ENCODE measurements around the gene TAS2R41. TPM values are rescaled to one million over a fixed set of nuclear protein-coding genes. Genes with fewer than 3 reads are reported as not detected.

TAS2R41 gene
- total RNA-seq, 5 donors from 2014 or later (not counting 1 experiment from before 2014, with no cell fraction given), result 0.28 to 2.5 (median 0.93) TPM

GRCh38 chr7:143499743-143500348, 22.2 kb downstream of the TAS2R41 start:
- no peak for DNase-seq
- 88% methylated on average over 6 of the region's 8 CpGs for WGBS (ENCODE audit: insufficient coverage)
- Histone ChIP-seq H3K27me3 (replicated peaks in 1 of 2; ENCODE audit: control insufficient read depth in 2 of 2, extremely low read depth in 1 of 2, insufficient read depth in 2 of 2, low read length in 1 of 2) (no peaks in the 10 kb centered on the region), H3K4me3 (ENCODE audit: control insufficient read depth in 1 of 2, extremely low read depth in 1 of 2, low read length in 1 of 2) (no peak overlapping the region), H3K9me3 (no peaks in the 10 kb centered on the region), H3K36me3 (ENCODE audit: control insufficient read depth in 2 of 2, extremely low read depth in 1 of 2, insufficient read depth in 1 of 2, low read length in 1 of 2) (no peaks in the 10 kb centered on the region), H3K27ac (ENCODE audit: low read length) (no peak overlapping the region), H3K4me1 (ENCODE audit: control insufficient read depth in 1 of 2, extremely low read depth in 1 of 2, insufficient read depth in 2 of 2, low read length in 2 of 2) (no peaks in the 10 kb centered on the region)
- H3K9me3 Mint-ChIP-seq, result no peaks in the 10 kb centered on the region
- ATAC-seq (replicated peaks in 1 of 4), result no peak
- no peak overlapping the region for H3K4me3 Mint-ChIP-seq
- POLR2A ChIA-PET, result no interaction called here
- H3K27ac Mint-ChIP-seq, result no peak overlapping the region
- H3K27me3 Mint-ChIP-seq, result no peaks in the 10 kb centered on the region
- CTCF ChIA-PET, result interaction anchor here in 1 of 2 donors (0.7 kb wide), 1 partner anchor 204 kb away, joined by 3 read pairs; no protein-coding TSS in a partner anchor
- H3K36me3 Mint-ChIP-seq, result peaks cover 33% of the 10 kb centered on the region
- no peaks in the 10 kb centered on the region for H3K4me1 Mint-ChIP-seq

GRCh38 chr7:143503261-143503660, 25.6 kb downstream of the TAS2R41 start:
- Mint-ChIP-seq H3K27me3 (no peaks in the 10 kb centered on the region), H3K36me3 (peaks cover 26% of the 10 kb centered on the region), H3K27ac (no peak overlapping the region), H3K4me1 (no peaks in the 10 kb centered on the region), H3K9me3 (no peaks in the 10 kb centered on the region), H3K4me3 (no peak overlapping the region)
- Histone ChIP-seq H3K4me3 (ENCODE audit: control insufficient read depth in 1 of 2, extremely low read depth in 1 of 2, low read length in 1 of 2) (no peak overlapping the region), H3K27ac (ENCODE audit: low read length) (no peak overlapping the region), H3K27me3 (replicated peaks in 1 of 2; ENCODE audit: control insufficient read depth in 2 of 2, extremely low read depth in 1 of 2, insufficient read depth in 2 of 2, low read length in 1 of 2) (no peaks in the 10 kb centered on the region), H3K9me3 (no peaks in the 10 kb centered on the region), H3K36me3 (ENCODE audit: control insufficient read depth in 2 of 2, extremely low read depth in 1 of 2, insufficient read depth in 1 of 2, low read length in 1 of 2) (no peaks in the 10 kb centered on the region), H3K4me1 (ENCODE audit: control insufficient read depth in 1 of 2, extremely low read depth in 1 of 2, insufficient read depth in 2 of 2, low read length in 2 of 2) (no peaks in the 10 kb centered on the region)
- ChIA-PET POLR2A (no interaction called here), CTCF (interaction anchor here (0.6 to 0.7 kb wide), 2 partner anchors 10 to 14 kb away, joined by 3 to 4 read pairs; no protein-coding TSS in a partner anchor)
- no peak for DNase-seq
- no peak for ATAC-seq (replicated peaks in 1 of 4)
- no CpG with 5 or more reads among the region's 2 CpGs for WGBS (ENCODE audit: insufficient coverage)

- no peak for ATAC-seq (replicated peaks in 1 of 4)
- POLR2A ChIA-PET, result no interaction called here
- H3K4me3 Mint-ChIP-seq, result no peak overlapping the region
Measured at GRCh38 chr7:143504215-143504936, 26.7 kb downstream of the TAS2R41 start.

GRCh38 chr7:143504937-143505297, 27.2 kb downstream of the TAS2R41 start:
- no peak overlapping the region for H3K27ac ChIP-seq (ENCODE audit: low read length)
- H3K4me3 ChIP-seq (ENCODE audit: control insufficient read depth in 1 of 2, extremely low read depth in 1 of 2, low read length in 1 of 2), result no peak overlapping the region
- no peaks in the 10 kb centered on the region for H3K9me3 ChIP-seq
- H3K4me3 Mint-ChIP-seq, result no peak overlapping the region
- H3K27me3 Mint-ChIP-seq, result no peaks in the 10 kb centered on the region
- DNase-seq (no peak), ATAC-seq (replicated peaks in 1 of 4) (no peak)
- H3K27me3 ChIP-seq (replicated peaks in 1 of 2; ENCODE audit: control insufficient read depth in 2 of 2, extremely low read depth in 1 of 2, insufficient read depth in 2 of 2, low read length in 1 of 2), result no peaks in the 10 kb centered on the region
- ChIA-PET POLR2A (no interaction called here), CTCF (interaction anchor here in 1 of 2 donors (0.7 kb wide), 1 partner anchor 265 kb away, joined by 3 read pairs; no protein-coding TSS in a partner anchor)
- no peaks in the 10 kb centered on the region for H3K4me1 ChIP-seq (ENCODE audit: control insufficient read depth in 1 of 2, extremely low read depth in 1 of 2, insufficient read depth in 2 of 2, low read length in 2 of 2)
- no peaks in the 10 kb centered on the region for H3K4me1 Mint-ChIP-seq
- no peak overlapping the region for H3K27ac Mint-ChIP-seq
- H3K9me3 Mint-ChIP-seq, result no peaks in the 10 kb centered on the region
- no peaks in the 10 kb centered on the region for H3K36me3 ChIP-seq (ENCODE audit: control insufficient read depth in 2 of 2, extremely low read depth in 1 of 2, insufficient read depth in 1 of 2, low read length in 1 of 2)
- peaks cover 23% of the 10 kb centered on the region for H3K36me3 Mint-ChIP-seq

More at GRCh38 chr7:143504215-143504936, 26.7 kb downstream of the TAS2R41 start:
- WGBS (ENCODE audit: insufficient coverage), result 100% methylated on average over 2 of the region's 5 CpGs
- Histone ChIP-seq H3K9me3 (no peaks in the 10 kb centered on the region), H3K4me1 (ENCODE audit: control insufficient read depth in 1 of 2, extremely low read depth in 1 of 2, insufficient read depth in 2 of 2, low read length in 2 of 2) (no peaks in the 10 kb centered on the region), H3K27ac (ENCODE audit: low read length) (no peak overlapping the region), H3K27me3 (replicated peaks in 1 of 2; ENCODE audit: control insufficient read depth in 2 of 2, extremely low read depth in 1 of 2, insufficient read depth in 2 of 2, low read length in 1 of 2) (no peaks in the 10 kb centered on the region), H3K4me3 (ENCODE audit: control insufficient read depth in 1 of 2, extremely low read depth in 1 of 2, low read length in 1 of 2) (no peak overlapping the region), H3K36me3 (ENCODE audit: control insufficient read depth in 2 of 2, extremely low read depth in 1 of 2, insufficient read depth in 1 of 2, low read length in 1 of 2) (no peaks in the 10 kb centered on the region)
- Mint-ChIP-seq H3K9me3 (no peaks in the 10 kb centered on the region), H3K27ac (no peak overlapping the region), H3K27me3 (no peaks in the 10 kb centered on the region), H3K36me3 (peaks cover 26% of the 10 kb centered on the region), H3K4me1 (no peaks in the 10 kb centered on the region)
- CTCF ChIA-PET, result interaction anchor here in 1 of 2 donors (0.7 kb wide), 1 partner anchor 264 kb away, joined by 3 read pairs; no protein-coding TSS in a partner anchor
- DNase-seq, result no peak

- POLR2A ChIA-PET, result no interaction called here
- H3K4me3 ChIP-seq (ENCODE audit: control insufficient read depth in 1 of 2, extremely low read depth in 1 of 2, low read length in 1 of 2), result no peak overlapping the region
- no peak for DNase-seq
- Mint-ChIP-seq H3K36me3 (peaks cover 18% of the 10 kb centered on the region), H3K9me3 (no peaks in the 10 kb centered on the region), H3K27me3 (no peaks in the 10 kb centered on the region), H3K27ac (no peak overlapping the region), H3K4me3 (no peak overlapping the region), H3K4me1 (no peaks in the 10 kb centered on the region)
- H3K36me3 ChIP-seq (ENCODE audit: control insufficient read depth in 2 of 2, extremely low read depth in 1 of 2, insufficient read depth in 1 of 2, low read length in 1 of 2), result peaks cover 0 to 2% of the 10 kb centered on the region in 2 donors
- H3K4me1 ChIP-seq (ENCODE audit: control insufficient read depth in 1 of 2, extremely low read depth in 1 of 2, insufficient read depth in 2 of 2, low read length in 2 of 2), result no peaks in the 10 kb centered on the region
- H3K27me3 ChIP-seq (replicated peaks in 1 of 2; ENCODE audit: control insufficient read depth in 2 of 2, extremely low read depth in 1 of 2, insufficient read depth in 2 of 2, low read length in 1 of 2), result no peaks in the 10 kb centered on the region
- H3K27ac ChIP-seq (ENCODE audit: low read length), result no peak overlapping the region
- ATAC-seq (replicated peaks in 1 of 4), result no peak
- CTCF ChIA-PET, result no interaction called here
- no CpG with 5 or more reads among the region's 2 CpGs for WGBS (ENCODE audit: insufficient coverage)
- H3K9me3 ChIP-seq, result no peaks in the 10 kb centered on the region
Measured at GRCh38 chr7:143505838-143506237, 28.2 kb downstream of the TAS2R41 start.

GRCh38 chr7:143507094-143507518, 29.4 kb downstream of the TAS2R41 start:
- no peak overlapping the region for H3K27ac Mint-ChIP-seq
- WGBS (ENCODE audit: insufficient coverage), result 83% methylated on average over 2 of the region's 3 CpGs
- Histone ChIP-seq H3K4me1 (ENCODE audit: control insufficient read depth in 1 of 2, extremely low read depth in 1 of 2, insufficient read depth in 2 of 2, low read length in 2 of 2) (no peaks in the 10 kb centered on the region), H3K36me3 (ENCODE audit: control insufficient read depth in 2 of 2, extremely low read depth in 1 of 2, insufficient read depth in 1 of 2, low read length in 1 of 2) (peaks cover 0 to 4% of the 10 kb centered on the region in 2 donors), H3K27me3 (replicated peaks in 1 of 2; ENCODE audit: control insufficient read depth in 2 of 2, extremely low read depth in 1 of 2, insufficient read depth in 2 of 2, low read length in 1 of 2) (no peaks in the 10 kb centered on the region), H3K9me3 (no peaks in the 10 kb centered on the region), H3K4me3 (ENCODE audit: control insufficient read depth in 1 of 2, extremely low read depth in 1 of 2, low read length in 1 of 2) (no peak overlapping the region), H3K27ac (ENCODE audit: low read length) (no peak overlapping the region)
- peaks cover 14% of the 10 kb centered on the region for H3K36me3 Mint-ChIP-seq
- ChIA-PET POLR2A (no interaction called here), CTCF (interaction anchor here in 1 of 2 donors (0.8 kb wide), 1 partner anchor 264 kb away, joined by 3 read pairs; no protein-coding TSS in a partner anchor)
- H3K4me1 Mint-ChIP-seq, result no peaks in the 10 kb centered on the region
- DNase-seq, result no peak
- H3K27me3 Mint-ChIP-seq, result no peaks in the 10 kb centered on the region
- no peak for ATAC-seq (replicated peaks in 1 of 4)
- no peaks in the 10 kb centered on the region for H3K9me3 Mint-ChIP-seq
- H3K4me3 Mint-ChIP-seq, result no peak overlapping the region
